ENCODE measurements around the gene ZMYM2. TPM values are rescaled to one million over a fixed set of nuclear protein-coding genes. Genes with fewer than 3 reads are reported as not detected.
"Not testable (repeated sequence)": the region's sequence is repeated elsewhere in the genome, so short reads cannot be mapped to it uniquely, and the experiment has no call there.

ZMYM2 gene
- total RNA-seq, 2 experiments from 2014 or later = 52.7 to 58.5 TPM

- Mint-ChIP-seq H3K27ac (peak overlapping the region; percentile 56), H3K27me3 (no peaks in the 10 kb centered on the region), H3K9me3 (no peaks in the 10 kb centered on the region), H3K4me3 (no peak overlapping the region), H3K4me1 (peaks cover 39% of the 10 kb centered on the region), H3K36me3 (peaks cover 31% of the 10 kb centered on the region)
- DNase-seq = no peak
Observed at GRCh38 chr13:19962894-19963293, 4.4 kb downstream of the ZMYM2 start.

DNA sequence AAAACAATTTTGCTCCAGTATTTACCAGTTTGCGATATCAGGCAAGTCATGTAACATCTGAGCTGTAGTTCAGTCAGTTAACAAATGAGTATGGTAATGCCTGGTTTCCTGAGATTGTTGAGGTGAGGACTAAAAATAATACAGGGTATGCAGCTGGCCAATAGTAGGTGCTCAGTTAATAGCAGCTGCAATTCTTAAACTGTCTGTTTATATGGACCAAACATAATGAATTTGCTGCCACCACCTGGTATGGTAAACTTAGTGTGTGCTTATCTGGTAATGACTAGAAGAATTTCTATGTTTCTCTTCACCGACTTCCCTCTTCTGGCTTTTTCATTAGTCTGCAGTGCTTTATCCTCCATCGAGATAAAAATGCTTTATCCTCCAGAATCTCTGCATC lies 9.1 kb downstream of the ZMYM2 start:
- H3K4me3 Mint-ChIP-seq = no peak overlapping the region
- no peak overlapping the region for H3K27ac Mint-ChIP-seq
- H3K36me3 Mint-ChIP-seq = peaks cover 27% of the 10 kb centered on the region
- no peak for DNase-seq
- peaks cover 30% of the 10 kb centered on the region for H3K4me1 Mint-ChIP-seq
- no peaks in the 10 kb centered on the region for H3K27me3 Mint-ChIP-seq
- H3K9me3 Mint-ChIP-seq = no peaks in the 10 kb centered on the region

DNA sequence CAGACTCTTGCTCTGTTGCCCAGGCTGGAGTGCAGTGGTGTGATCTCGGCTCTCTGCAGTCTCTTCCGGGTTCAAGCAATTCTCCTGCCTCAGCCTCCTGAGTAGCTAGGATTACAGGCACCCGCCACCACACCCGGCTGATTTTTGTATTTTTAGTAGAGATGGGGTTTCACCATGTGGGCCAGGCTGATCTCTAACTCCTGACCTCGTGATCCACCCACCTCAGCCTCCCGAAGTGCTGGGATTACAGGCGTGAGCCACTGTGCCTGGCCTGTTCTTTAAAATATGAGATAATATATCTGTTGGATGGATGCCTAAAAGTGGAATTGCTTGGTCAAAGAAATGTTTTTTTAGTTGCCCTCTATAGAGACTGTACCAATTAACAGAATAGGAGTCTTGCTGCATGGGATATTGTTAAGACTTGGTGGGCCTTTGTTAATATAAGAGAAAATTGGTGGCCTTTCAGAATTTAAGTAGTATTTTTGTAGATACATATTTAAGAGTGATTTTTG lies 16.0 kb downstream of the ZMYM2 start:
- H3K27me3 Mint-ChIP-seq, H3K27ac Mint-ChIP-seq, H3K4me1 Mint-ChIP-seq, H3K4me3 Mint-ChIP-seq, DNase-seq: not testable (repeated sequence)
- peaks cover 11% of the 10 kb centered on the region for H3K9me3 Mint-ChIP-seq
- H3K36me3 Mint-ChIP-seq = peaks cover 58% of the 10 kb centered on the region

- no peak for DNase-seq
- no peak overlapping the region for H3K4me3 Mint-ChIP-seq
- no peak overlapping the region for H3K27ac Mint-ChIP-seq
- H3K4me1 Mint-ChIP-seq = peaks cover 18% of the 10 kb centered on the region
- no peaks in the 10 kb centered on the region for H3K27me3 Mint-ChIP-seq
- H3K9me3 Mint-ChIP-seq = peaks cover 11% of the 10 kb centered on the region
- peaks cover 60% of the 10 kb centered on the region for H3K36me3 Mint-ChIP-seq
Observed at GRCh38 chr13:19978831-19979437, 20.4 kb downstream of the ZMYM2 start.

- Mint-ChIP-seq H3K9me3 (peaks cover 9% of the 10 kb centered on the region), H3K27ac (no peak overlapping the region), H3K36me3 (peaks cover 34% of the 10 kb centered on the region), H3K27me3 (no peaks in the 10 kb centered on the region), H3K4me3 (no peak overlapping the region), H3K4me1 (peaks cover 25% of the 10 kb centered on the region)
- no peak for DNase-seq
Observed at GRCh38 chr13:19981685-19982238, 23.2 kb downstream of the ZMYM2 start.

DNA sequence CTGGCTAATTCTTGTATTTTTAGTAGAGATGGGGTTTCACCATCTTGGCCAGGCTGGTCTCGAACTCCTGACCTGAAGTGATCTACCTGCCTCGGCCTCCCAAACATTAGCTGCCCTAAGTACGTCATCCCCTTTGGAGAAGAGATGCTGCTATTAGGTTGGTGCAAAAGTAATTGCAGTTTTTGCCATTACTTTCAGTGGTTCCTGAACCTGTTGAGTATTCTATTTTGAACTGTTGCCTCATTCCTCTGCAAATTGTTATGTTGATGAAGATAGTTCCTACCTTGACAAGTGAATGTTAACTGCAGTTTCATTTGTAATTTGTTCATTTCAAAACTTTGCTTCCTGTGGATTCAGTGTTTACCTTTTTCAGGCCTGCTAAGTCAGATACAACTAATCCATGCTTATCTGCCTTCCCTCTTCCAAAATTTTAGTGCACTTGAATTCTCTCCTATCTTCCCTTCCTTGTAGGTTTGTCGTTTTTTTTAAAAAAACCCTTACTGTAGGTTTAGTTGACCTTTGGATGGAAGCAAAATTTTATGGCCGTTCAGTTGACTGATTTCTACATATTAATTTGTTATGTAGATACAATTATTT lies 24.0 kb downstream of the ZMYM2 start:
- DNase-seq = no peak
- H3K27me3 Mint-ChIP-seq = no peaks in the 10 kb centered on the region
- H3K4me3 Mint-ChIP-seq = no peak overlapping the region
- peaks cover 25% of the 10 kb centered on the region for H3K4me1 Mint-ChIP-seq
- no peak overlapping the region for H3K27ac Mint-ChIP-seq
- H3K36me3 Mint-ChIP-seq = peaks cover 28% of the 10 kb centered on the region
- H3K9me3 Mint-ChIP-seq = peaks cover 9% of the 10 kb centered on the region

GRCh38 chr13:19984430-19985218 lies 26.1 kb downstream of the ZMYM2 start:
- H3K27ac Mint-ChIP-seq = peak overlapping the region; percentile 34
- no peak for DNase-seq
- peaks cover 11% of the 10 kb centered on the region for H3K36me3 Mint-ChIP-seq
- H3K27me3 Mint-ChIP-seq = no peaks in the 10 kb centered on the region
- H3K4me1 Mint-ChIP-seq = peaks cover 31% of the 10 kb centered on the region
- no peak overlapping the region for H3K4me3 Mint-ChIP-seq
- H3K9me3 Mint-ChIP-seq = no peaks in the 10 kb centered on the region

GRCh38 chr13:19985219-19985556 lies 26.7 kb downstream of the ZMYM2 start:
- Mint-ChIP-seq H3K4me1 (peaks cover 33% of the 10 kb centered on the region), H3K36me3 (peaks cover 11% of the 10 kb centered on the region), H3K9me3 (no peaks in the 10 kb centered on the region), H3K4me3 (no peak overlapping the region), H3K27me3 (no peaks in the 10 kb centered on the region), H3K27ac (no peak overlapping the region)
- no peak for DNase-seq

DNA sequence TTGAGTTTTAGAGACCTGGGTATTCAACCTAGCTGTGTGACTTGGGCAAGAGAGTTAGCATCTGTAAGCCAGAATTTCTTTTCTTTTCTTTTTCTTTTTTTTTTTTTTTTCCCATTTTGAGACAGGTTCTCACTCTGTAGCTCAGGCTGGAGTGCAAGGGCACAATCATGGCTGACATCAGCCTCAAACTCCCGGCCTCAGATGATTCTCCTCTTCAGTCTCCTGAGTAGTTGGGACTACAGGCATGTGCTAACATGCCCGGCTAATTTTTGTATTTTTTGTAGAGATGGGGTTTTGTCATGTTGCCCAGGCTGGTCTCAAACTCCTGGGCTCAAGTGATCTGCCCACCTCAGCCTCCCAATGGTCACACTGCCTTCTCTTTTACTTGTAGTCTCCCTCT lies 33.0 kb downstream of the ZMYM2 start:
- Mint-ChIP-seq H3K27ac (no peak overlapping the region), H3K36me3 (peaks cover 23% of the 10 kb centered on the region), H3K9me3 (no peaks in the 10 kb centered on the region), H3K4me3 (no peak overlapping the region), H3K27me3 (no peaks in the 10 kb centered on the region), H3K4me1 (peaks cover 23% of the 10 kb centered on the region)
- no peak for DNase-seq

DNA sequence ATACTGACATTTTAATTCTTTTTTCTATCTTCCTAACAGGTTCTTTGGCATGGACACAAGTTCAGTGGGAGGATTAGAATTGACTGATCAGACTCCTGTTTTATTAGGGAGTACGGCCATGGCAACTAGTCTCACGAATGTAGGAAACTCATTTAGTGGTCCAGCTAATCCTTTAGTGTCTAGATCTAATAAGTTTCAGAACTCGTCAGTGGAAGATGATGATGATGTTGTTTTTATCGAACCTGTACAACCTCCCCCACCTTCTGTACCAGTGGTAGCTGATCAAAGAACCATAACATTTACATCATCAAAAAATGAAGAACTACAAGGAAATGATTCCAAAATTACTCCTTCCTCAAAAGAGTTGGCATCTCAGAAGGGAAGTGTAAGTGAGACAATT lies 34.5 kb downstream of the ZMYM2 start:
- no peak overlapping the region for H3K4me3 Mint-ChIP-seq
- peaks cover 27% of the 10 kb centered on the region for H3K4me1 Mint-ChIP-seq
- H3K36me3 Mint-ChIP-seq = peaks cover 30% of the 10 kb centered on the region
- no peaks in the 10 kb centered on the region for H3K27me3 Mint-ChIP-seq
- peak overlapping the region; percentile 57 for H3K27ac Mint-ChIP-seq
- no peaks in the 10 kb centered on the region for H3K9me3 Mint-ChIP-seq
- DNase-seq = no peak

DNA sequence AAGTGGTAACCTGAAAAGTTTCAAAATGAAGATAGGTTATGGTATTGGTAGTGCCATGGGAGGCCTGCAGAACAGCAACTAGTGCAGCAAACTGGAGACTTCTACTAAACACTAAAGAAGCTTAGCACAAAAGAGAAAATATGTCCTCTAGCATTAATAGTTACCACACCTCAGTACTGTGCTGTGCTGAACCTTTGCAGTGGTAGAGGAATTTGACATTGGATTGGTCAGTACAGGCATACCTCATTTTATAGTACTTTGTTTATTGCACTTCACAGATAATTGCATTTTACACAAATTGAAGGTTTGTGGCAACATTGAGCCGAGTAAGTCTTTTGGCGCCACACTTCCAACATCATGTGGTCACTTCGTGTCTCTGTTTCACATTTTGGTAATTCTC lies 40.4 kb downstream of the ZMYM2 start:
- no peaks in the 10 kb centered on the region for H3K9me3 Mint-ChIP-seq
- peaks cover 48% of the 10 kb centered on the region for H3K36me3 Mint-ChIP-seq
- no peak overlapping the region for H3K4me3 Mint-ChIP-seq
- no peak overlapping the region for H3K27ac Mint-ChIP-seq
- no peak for DNase-seq
- no peaks in the 10 kb centered on the region for H3K27me3 Mint-ChIP-seq
- peaks cover 30% of the 10 kb centered on the region for H3K4me1 Mint-ChIP-seq

DNA sequence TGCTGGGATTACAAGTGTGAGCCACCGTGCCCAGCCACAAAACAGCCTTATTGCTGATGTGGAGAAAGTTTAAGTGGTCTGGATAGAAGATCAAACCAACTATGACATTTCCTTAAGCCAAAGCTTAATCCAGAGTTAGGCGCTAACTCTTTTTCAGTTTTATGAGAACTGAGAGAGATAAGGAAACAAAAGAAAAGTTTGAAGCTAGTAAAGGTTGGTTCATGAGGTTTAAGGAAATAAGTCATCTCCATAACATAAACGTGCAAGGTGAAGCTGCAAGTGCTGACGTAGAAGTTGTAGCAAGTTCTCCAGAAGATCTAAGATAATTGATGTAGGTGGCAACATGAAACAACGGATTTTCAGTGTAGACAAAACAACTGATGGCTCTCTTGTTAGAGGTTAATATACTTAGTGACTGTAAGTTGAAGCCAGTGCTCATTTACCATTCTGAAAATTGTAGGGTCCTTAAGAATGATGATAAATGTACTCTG lies 41.6 kb downstream of the ZMYM2 start:
- no peaks in the 10 kb centered on the region for H3K27me3 Mint-ChIP-seq
- no peak for DNase-seq
- no peak overlapping the region for H3K4me3 Mint-ChIP-seq
- H3K36me3 Mint-ChIP-seq = peaks cover 48% of the 10 kb centered on the region
- no peak overlapping the region for H3K27ac Mint-ChIP-seq
- peaks cover 30% of the 10 kb centered on the region for H3K4me1 Mint-ChIP-seq
- H3K9me3 Mint-ChIP-seq = no peaks in the 10 kb centered on the region

DNA sequence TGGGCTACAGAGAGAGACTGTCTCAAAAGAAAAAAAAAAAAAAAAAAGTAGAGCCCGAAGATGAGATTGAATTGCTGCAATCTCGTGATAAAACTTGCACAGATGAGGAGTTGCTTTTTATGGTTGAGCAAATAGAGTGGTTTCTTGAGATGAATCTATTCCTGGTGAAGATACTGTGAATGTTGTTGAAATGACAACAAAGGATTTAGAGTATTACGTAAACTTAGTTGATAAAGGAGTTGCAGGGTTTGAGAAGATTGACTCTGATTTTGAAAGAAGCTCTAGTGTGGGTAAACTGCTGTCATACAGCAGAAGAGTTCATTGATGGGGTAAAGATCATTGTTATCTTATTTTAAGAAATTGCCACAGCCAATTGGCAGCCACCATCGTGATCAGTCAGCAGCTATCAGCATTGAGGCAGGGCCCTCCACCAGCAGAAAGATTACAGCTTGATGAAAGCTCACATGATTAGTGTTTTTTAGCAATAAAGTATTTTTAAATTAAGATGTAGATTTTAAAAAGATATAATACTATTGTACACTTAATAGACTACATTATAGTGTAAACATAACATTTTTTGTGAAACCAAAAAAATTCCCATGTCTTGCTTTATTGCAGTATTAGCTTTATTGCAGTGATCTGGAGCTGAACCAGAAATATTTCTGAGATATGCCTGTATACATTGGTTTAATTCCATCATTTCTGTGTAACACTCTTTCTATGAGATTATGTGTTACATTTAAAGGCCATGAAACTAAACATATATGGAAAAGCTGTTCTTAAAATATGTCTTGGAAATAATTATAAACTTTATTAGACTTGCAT lies 43.1 kb downstream of the ZMYM2 start:
- Mint-ChIP-seq H3K27ac (peak overlapping the region; percentile 22), H3K4me1 (peaks cover 29% of the 10 kb centered on the region), H3K9me3 (no peaks in the 10 kb centered on the region), H3K27me3 (no peaks in the 10 kb centered on the region), H3K4me3 (no peak overlapping the region), H3K36me3 (peaks cover 42% of the 10 kb centered on the region)
- DNase-seq = no peak

DNA sequence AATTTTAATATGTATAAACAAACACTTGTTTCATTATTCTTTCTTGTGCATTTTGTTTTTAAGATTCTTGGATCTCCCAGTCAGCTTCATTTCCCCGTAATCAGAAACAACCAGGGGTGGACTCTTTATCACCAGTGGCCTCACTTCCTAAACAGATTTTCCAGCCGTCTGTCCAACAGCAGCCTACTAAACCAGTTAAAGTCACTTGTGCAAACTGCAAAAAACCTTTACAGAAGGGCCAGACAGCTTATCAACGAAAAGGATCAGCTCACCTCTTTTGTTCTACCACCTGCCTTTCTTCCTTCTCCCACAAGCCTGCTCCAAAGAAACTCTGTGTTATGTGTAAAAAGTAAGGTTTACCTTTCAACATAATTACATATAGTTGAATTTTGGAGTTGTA lies 44.3 kb downstream of the ZMYM2 start:
- peaks cover 27% of the 10 kb centered on the region for H3K4me1 Mint-ChIP-seq

More for the DNA sequence above, 44.3 kb downstream of the ZMYM2 start:
- no peak overlapping the region for H3K27ac Mint-ChIP-seq
- no peak for DNase-seq
- H3K4me3 Mint-ChIP-seq = no peak overlapping the region
- no peaks in the 10 kb centered on the region for H3K27me3 Mint-ChIP-seq
- peaks cover 39% of the 10 kb centered on the region for H3K36me3 Mint-ChIP-seq
- H3K9me3 Mint-ChIP-seq = no peaks in the 10 kb centered on the region
